GM12878 (cell line): ENCODE data around the gene ATOSA. TPM values are rescaled to one million over a fixed set of nuclear protein-coding genes. Genes with fewer than 3 reads are reported as not detected.

ENCODE experiments used
- ATAC-seq: fragments of 200-7000 bp; cut with Tn5 transposase; 3 replicates; pipeline ENCODE4 v1.9.1; 2020; ENCODE audit warnings: mild to moderate bottlenecking, moderate library complexity
- BruUV-seq: library from RNA; stranded (reverse); fragments of 400-500 nt; replicated peaks from 2 replicates; lab custom pipeline; 2021; lab: Mats Ljungman, UMichigan
- CTCF ChIA-PET: fragments of 300-600 bp; sonication (Branson Sonifier 250); formaldehyde crosslinking; extraction: SDS; loops from one replicate; lab custom pipeline; 2021; ENCODE audit warnings: inconsistent platforms; lab: Yijun Ruan, JAX
- POLR2A ChIA-PET: fragments of 350-600 bp; formaldehyde crosslinking; extraction: SDS; loops from one replicate; lab custom pipeline; 2021; ENCODE audit warnings: inconsistent platforms; lab: Charles Lee
- RAD21 ChIA-PET: fragments of 300-600 bp; sonication (Branson Sonifier 250); formaldehyde crosslinking; loops from one replicate; lab custom pipeline; 2023; ENCODE audit warnings: antibody characterized with exemption; ENCODE audit not compliant: unreplicated experiment; lab: Charles Lee
- SMC1A ChIA-PET: fragments of 300-600 bp; sonication (Branson Sonifier 250); formaldehyde crosslinking; loops from one replicate; lab custom pipeline; 2023; ENCODE audit not compliant: unreplicated experiment, uncharacterized antibody; lab: Charles Lee
- DNase-seq: peaks from one replicate; pipeline ENCODE4 v3.0.0-alpha.2; 2011; ENCODE audit warnings: low read depth, low spot score
- FAIRE-seq: peaks from 3 replicates; lab custom pipeline; 2011; peaks lifted over from hg19 to GRCh38; lab: Jason Lieb, UNC
- H2AFZ ChIP-seq: 2 replicates; pipeline ENCODE4 v1.6.0; 2011; ENCODE audit warnings: low read depth, low read length, control low read depth; ENCODE audit not compliant: control insufficient read depth
- H3K27ac ChIP-seq: 2 replicates; pipeline ENCODE4 v1.5.1; 2011; ENCODE audit warnings: control low read depth; ENCODE audit not compliant: control insufficient read depth, insufficient read depth
- H3K27me3 ChIP-seq, 2 experiments: replicated peaks in 1 of 2; 2 replicates each; pipeline versions ENCODE4 v1.6.0 to v1.6.1; 2011; ENCODE audit warnings: low read length in 1 of 2; ENCODE audit not compliant: control insufficient read depth in 2 of 2, insufficient read depth in 2 of 2
- H3K36me3 ChIP-seq, 2 experiments: 2 replicates each; pipeline ENCODE4 v1.5.1; 2011; ENCODE audit warnings: low read length in 1 of 2; ENCODE audit not compliant: control insufficient read depth in 2 of 2, insufficient read depth in 2 of 2
- H3K4me1 ChIP-seq: 2 replicates; pipeline ENCODE4 v1.6.1; 2011; ENCODE audit warnings: mild to moderate bottlenecking, low read length, moderate library complexity, mixed read lengths; ENCODE audit not compliant: control insufficient read depth, insufficient read depth
- H3K4me2 ChIP-seq: 2 replicates; pipeline ENCODE4 v1.6.0; 2011; ENCODE audit warnings: control low read depth; ENCODE audit not compliant: control insufficient read depth, insufficient read depth
- H3K4me3 ChIP-seq: fragments of 200-600 bp; sonication (generic); 2 replicates; pipeline ENCODE4 v1.5.1; 2016
- H3K79me2 ChIP-seq: 2 replicates; pipeline ENCODE4 v1.6.0; 2011; ENCODE audit warnings: low read length; ENCODE audit not compliant: control insufficient read depth, insufficient read depth
- H3K9ac ChIP-seq: 2 replicates; pipeline ENCODE4 v1.8.0; 2011; ENCODE audit warnings: low read length, control low read depth, mixed read lengths; ENCODE audit not compliant: control insufficient read depth, insufficient read depth
- H3K9me3 ChIP-seq: replicated peaks from 3 replicates; pipeline ENCODE4 v1.5.1; 2011; ENCODE audit warnings: mild to moderate bottlenecking, low read length; ENCODE audit not compliant: control insufficient read depth, insufficient read depth
- H4K20me1 ChIP-seq: 2 replicates; pipeline ENCODE4 v1.6.0; 2011; ENCODE audit not compliant: control insufficient read depth, insufficient read depth
- CHD2 ChIP-seq: IDR thresholded peaks from 2 replicates; pipeline ENCODE4 v1.6.1; 2011; ENCODE audit warnings: low read depth, low read length, improper control_type of control experiment, borderline replicate concordance
- ELK1 ChIP-seq: IDR thresholded peaks from 2 replicates; pipeline ENCODE4 v1.6.1; 2012; ENCODE audit warnings: low read depth, low read length, improper control_type of control experiment
- EZH2 ChIP-seq: IDR thresholded peaks from 2 replicates; pipeline ENCODE4 v1.6.1; 2012; ENCODE audit warnings: low read depth, mild to moderate bottlenecking, control low read depth, inconsistent platforms, low read length, borderline replicate concordance; ENCODE audit not compliant: control insufficient read depth
- HDAC6 ChIP-seq: fragments of 200-600 bp; sonication (generic); IDR thresholded peaks from one replicate; pipeline ENCODE4 v1.8.0; 2017; ENCODE audit warnings: antibody characterized with exemption; ENCODE audit not compliant: unreplicated experiment
- NBN ChIP-seq: fragments of 450-650 bp; IDR thresholded peaks from 2 replicates; pipeline ENCODE4 v1.6.1; 2016
- NFXL1 ChIP-seq: fragments of 450-650 bp; IDR thresholded peaks from 2 replicates; pipeline ENCODE4 v1.6.1; 2017; ENCODE audit warnings: antibody characterized with exemption, mild to moderate bottlenecking, borderline replicate concordance
- PAX5 ChIP-seq: IDR thresholded peaks from 2 replicates; pipeline ENCODE4 v1.6.1; 2011; ENCODE audit warnings: low read depth, low read length, borderline replicate concordance
- RELA ChIP-seq: fragments of 450-650 bp; IDR thresholded peaks from 2 replicates; pipeline ENCODE4 v1.8.0; 2014; ENCODE audit warnings: borderline replicate concordance; ENCODE audit not compliant: partially characterized antibody
- SIN3A ChIP-seq: IDR thresholded peaks from 2 replicates; pipeline ENCODE4 v1.6.1; 2012; ENCODE audit warnings: low read depth, low read length, improper control_type of control experiment
- SREBF1 ChIP-seq: IDR thresholded peaks from 2 replicates; pipeline ENCODE4 v1.6.1; 2012; ENCODE audit warnings: mild to moderate bottlenecking, low read length
- STAT1 ChIP-seq: fragments of 450-650 bp; conservative IDR thresholded peaks from 2 replicates; pipeline ENCODE4 v1.6.1; 2014; ENCODE audit warnings: antibody characterized with exemption, mild to moderate bottlenecking
- TARDBP ChIP-seq: IDR thresholded peaks from 2 replicates; pipeline ENCODE4 v1.6.1; 2016; ENCODE audit warnings: borderline replicate concordance
- TCF12 ChIP-seq: IDR thresholded peaks from 2 replicates; pipeline ENCODE4 v1.6.1; 2011; ENCODE audit warnings: low read depth, mild to moderate bottlenecking, low read length
- YY1 ChIP-seq: IDR thresholded peaks from 2 replicates; pipeline ENCODE4 v1.6.1; 2011; ENCODE audit warnings: low read depth, mild to moderate bottlenecking, low read length
- ZNF217 ChIP-seq: fragments of 450-650 bp; IDR thresholded peaks from 2 replicates; pipeline ENCODE4 v1.6.1; 2017; ENCODE audit warnings: antibody characterized with exemption, mild to moderate bottlenecking
- WGBS: methylation state at CpG from one replicate; pipeline ENCODE4 v1.1.6; 2016; ENCODE audit warnings: low lambda C conversion rate; ENCODE audit not compliant: insufficient replicate concordance, insufficient coverage; ENCODE audit errors: missing lambda C conversion rate; 5-methylcytosine and 5-hydroxymethylcytosine counted together
- in situ Hi-C: fragments of 300-500 bp; cut with MboI; formaldehyde crosslinking; loops from 9 replicates; pipeline ENCODE4 v1.14.3; 2018; ENCODE audit warnings: mixed read lengths
- intact Hi-C: fragments of 100-400 bp; cut with micrococcal nuclease; formaldehyde crosslinking; loops from one replicate; pipeline ENCODE4 v1.14.2; 2022; ENCODE audit not compliant: unreplicated experiment
- polyA plus RNA-seq, 11 experiments: library from polyadenylated mRNA; depleted of rRNA in 4 of 11; unstranded in 6 of 11; stranded (reverse) in 5 of 11; fragments of >200 nt; fragmentation: Nextera tagmentation in 4 of 11; fragmentation: Illumina TruSeq in 1 of 11; extraction: Ambion mirVana in 4 of 11; extraction: Trizol in 1 of 11; gene quantifications; 1 replicate in 1 of 11; 2 replicates in 10 of 11; pipeline versions ENCODE4 v1.2.1 to v1.2.3, GENCODE V29; 2011 to 2016; ENCODE audit warnings: inconsistent platforms in 2 of 11, missing spikeins in 2 of 11, low read depth in 1 of 11
- total RNA-seq, 4 experiments: library from RNA; depleted of rRNA in 3 of 4; stranded (reverse); fragments of >200 nt in 3 of 4; fragmentation: Illumina TruSeq in 1 of 4; extraction: Trizol in 1 of 4; gene quantifications; 2 replicates each; pipeline versions ENCODE4 v1.2.1 to v1.2.3, GENCODE V29; 2013 to 2021

Gene ATOSA
- total and polyA plus RNA-seq, 10 of the 15 experiments (the other 5 are each of a cell fraction or from before 2014, with no cell fraction given) = 6.8 to 24.3 (median 14.6) TPM

- no TSS peak for BruUV-seq
Observed at GRCh38 chr15:52702390-52702789, 23.2 kb upstream of the ATOSA start.

More at GRCh38 chr15:52702390-52702789, 23.2 kb upstream of the ATOSA start:
- in situ Hi-C loops (no loop called here), intact Hi-C loops (no loop called here)
- ChIA-PET RAD21 (no interaction called here), SMC1A (no interaction called here), POLR2A (no interaction called here), CTCF (no interaction called here)
- no peak for ATAC-seq
- H3K27ac ChIP-seq = no peak overlapping the region
- no peak overlapping the region for H3K9ac ChIP-seq
- no peak overlapping the region for H3K4me3 ChIP-seq
- no peaks in the 10 kb centered on the region for H3K36me3 ChIP-seq
- FAIRE-seq = no peak
- H3K4me2 ChIP-seq = no peak overlapping the region
- no peak for DNase-seq
- H3K4me1 ChIP-seq = no peaks in the 10 kb centered on the region
- TF ChIP-seq TCF12 = no peak
- TF ChIP-seq SIN3A = no peak
- no peak for TF ChIP-seq HDAC6
- no peak for TF ChIP-seq NFXL1
- TF ChIP-seq NBN = no peak
- no peak for TF ChIP-seq TARDBP
- no peak for TF ChIP-seq ZNF217
- no peak for TF ChIP-seq ELK1
- no peak for TF ChIP-seq YY1
- no peak for TF ChIP-seq PAX5
- TF ChIP-seq SREBF1 = no peak
- no peak for TF ChIP-seq STAT1
- no peak for TF ChIP-seq EZH2
- TF ChIP-seq RELA = no peak
- TF ChIP-seq CHD2 = no peak
- no peak overlapping the region for H2AFZ ChIP-seq
- no peaks in the 10 kb centered on the region for H3K9me3 ChIP-seq
- WGBS = 78% methylated on average over 1 of the region's 1 CpG
- no peaks in the 10 kb centered on the region; a peak in 1 of 4 replicates for H3K27me3 ChIP-seq
- H4K20me1 ChIP-seq = no peaks in the 10 kb centered on the region
- H3K79me2 ChIP-seq = no peaks in the 10 kb centered on the region
